Endodermal cell (in vitro differentiated cells): Measurements from ENCODE around the gene UGT3A2. TPM values are rescaled to one million over a fixed set of nuclear protein-coding genes. Genes with fewer than 3 reads are reported as not detected.

Experiments used
- DNase-seq: peaks from one replicate; pipeline ENCODE4 v3.0.0-alpha.2; 2017
- H3K27ac ChIP-seq: 2 replicates; pipeline ENCODE4 v1.5.1; 2013; ENCODE audit warnings: mild to moderate bottlenecking, low read depth, low read length, moderate library complexity
- H3K27me3 ChIP-seq: 2 replicates; pipeline ENCODE4 v1.6.1; 2013; ENCODE audit warnings: mild to moderate bottlenecking, low read length, moderate library complexity; ENCODE audit not compliant: insufficient read depth, control insufficient read depth, poor library complexity, severe bottlenecking
- H3K36me3 ChIP-seq: 2 replicates; pipeline ENCODE4 v1.7.0; 2013; ENCODE audit warnings: mild to moderate bottlenecking, low read length, moderate library complexity; ENCODE audit not compliant: control insufficient read depth, insufficient read depth
- H3K4me1 ChIP-seq: one replicate; pipeline ENCODE4 v1.7.0; 2013; ENCODE audit warnings: low read length; ENCODE audit not compliant: control insufficient read depth, insufficient read depth
- H3K4me3 ChIP-seq: 2 replicates; pipeline ENCODE4 v1.5.1; 2013; ENCODE audit warnings: mild to moderate bottlenecking, low read length, moderate library complexity
- H3K9ac ChIP-seq: 2 replicates; pipeline ENCODE4 v1.6.1; 2013; ENCODE audit warnings: mild to moderate bottlenecking, low read length, moderate library complexity; ENCODE audit not compliant: poor library complexity, severe bottlenecking; ENCODE audit errors: extremely low read depth
- H3K9me3 ChIP-seq: 2 replicates; pipeline ENCODE4 v1.6.1; 2013; ENCODE audit warnings: mild to moderate bottlenecking, low read length, moderate library complexity; ENCODE audit not compliant: control insufficient read depth
- H3K27ac Mint-ChIP-seq: 2 replicates; pipeline ENCODE4 v1.8.0; 2020; ENCODE audit warnings: mixed read lengths
- H3K27me3 Mint-ChIP-seq: 2 replicates; pipeline ENCODE4 v1.8.0; 2021; ENCODE audit warnings: mild to moderate bottlenecking, mixed read lengths; ENCODE audit not compliant: insufficient read depth
- H3K36me3 Mint-ChIP-seq: 2 replicates; pipeline ENCODE4 v1.8.0; 2020; ENCODE audit warnings: low read depth, mixed read lengths
- H3K4me1 Mint-ChIP-seq: 2 replicates; pipeline ENCODE4 v1.8.0; 2020; ENCODE audit warnings: mixed read lengths
- H3K4me3 Mint-ChIP-seq: 2 replicates; pipeline ENCODE4 v1.8.0; 2020; ENCODE audit warnings: mild to moderate bottlenecking, moderate library complexity, mixed read lengths
- H3K9me3 Mint-ChIP-seq: 2 replicates; pipeline ENCODE4 v1.8.0; 2020; ENCODE audit warnings: mild to moderate bottlenecking, mixed read lengths
- WGBS, 2 experiments: methylation state at CpG; one replicate each; pipeline versions ENCODE4 v1.1.5 to v1.1.7; 2013; ENCODE audit warnings: missing lambda C conversion rate in 2 of 2, mixed read lengths in 1 of 2; ENCODE audit not compliant: insufficient coverage in 1 of 2, insufficient read length in 1 of 2; 5-methylcytosine and 5-hydroxymethylcytosine counted together
- long read RNA-seq, 4 experiments: library from polyadenylated mRNA in 2 of 4; library from RNA in 1 of 4; library from capped mRNA in 1 of 4; stranded (forward) in 3 of 4; unstranded in 1 of 4; transcript quantifications; one replicate each; pipeline ENCODE4 v2.0.0, GENCODE V29; 2020 to 2021; ENCODE audit warnings: inconsistent platforms in 1 of 4
- polyA plus RNA-seq, 2 experiments: library from polyadenylated mRNA; stranded (reverse); fragments of 50-300 nt; gene quantifications; one replicate each; pipeline ENCODE4 v1.2.3, GENCODE V29; 2013
- total RNA-seq, 2 donors: library from RNA; stranded (reverse); fragmentation: NEBNext Ultra II Directional in 1 of 2; extraction: Animal tissue kit (Norgen Biotek cat#: 25700) in 1 of 2; gene quantifications; 2 replicates in 1 of 2; 3 replicates in 1 of 2; pipeline ENCODE4 v1.2.1, GENCODE V29; 2021
- TF ChIP-seq, protein P1 (sequence below): fragments of 200-600 bp; sonication (generic); conservative IDR thresholded peaks from 2 replicates; pipeline ENCODE4 v1.5.0; 2021; ENCODE audit warnings: antibody characterized with exemption, mild to moderate bottlenecking

The UGT3A2 gene
- 10 to 100 TPM; 15.5 to 25.3 TPM for total RNA-seq
- 5.1 TPM for polyA plus RNA-seq (2013, experiment 1 of 2)
- polyA plus RNA-seq (2013, experiment 2 of 2) = 6.0 TPM
- long read RNA-seq, experiment 1, transcript UGT3A2-201 (7 exons, 2,355 nt) = major isoform, 5 of 17 reads
- long read RNA-seq, experiment 1, partial matches to known transcripts = 6 of 17 reads
- long read RNA-seq, experiment 1, other reads (novel, unspliced or antisense) = 6 of 17 reads
- long read RNA-seq, experiment 2, transcript UGT3A2-201 (7 exons, 2,355 nt) = major isoform, 44 of 68 reads
- long read RNA-seq, experiment 2, partial matches to known transcripts = 13 of 68 reads
- long read RNA-seq, experiment 2, other reads (novel, unspliced or antisense) = 7 of 68 reads
- long read RNA-seq, experiment 3, transcript UGT3A2-204 (6 exons, 1,924 nt) = minor isoform, 12 of 91 reads
- long read RNA-seq, experiment 3, transcript UGT3A2-201 (7 exons, 2,355 nt) = major isoform, 69 of 91 reads
- long read RNA-seq, experiment 3, partial matches to known transcripts = 6 of 91 reads
- long read RNA-seq, experiment 3, other reads (novel, unspliced or antisense) = 4 of 91 reads
- long read RNA-seq, experiment 4, transcript UGT3A2-201 (7 exons, 2,355 nt) = major isoform, 25 of 51 reads
- long read RNA-seq, experiment 4, partial matches to known transcripts = 21 of 51 reads
- long read RNA-seq, experiment 4, other reads (novel, unspliced or antisense) = 2 of 51 reads

GRCh38 chr5:36066540-36067210, at the start of gene UGT3A2:
Gene UGT3A2 (minus strand): TSS chr5:36066882. CDS start chr5:36066789, 93 bp downstream.
- Histone ChIP-seq H3K9me3 (no peaks in the 10 kb centered on the region), H3K9ac (peak within 1 kb of the TSS; percentile 11), H3K36me3 (no peaks in the 10 kb centered on the region), H3K27ac (no peak within 1 kb of the TSS), H3K4me1 (peaks cover 4% of the 10 kb centered on the region), H3K4me3 (peak within 1 kb of the TSS; percentile 87), H3K27me3 (peaks cover 21% of the 10 kb centered on the region)
- Mint-ChIP-seq H3K36me3 (peaks cover 3% of the 10 kb centered on the region), H3K27me3 (peaks cover 54% of the 10 kb centered on the region), H3K9me3 (peaks cover 5% of the 10 kb centered on the region), H3K4me1 (peaks cover 6% of the 10 kb centered on the region), H3K27ac (peak within 1 kb of the TSS; percentile 90), H3K4me3 (peak within 1 kb of the TSS; percentile 77)
- TF ChIP-seq, protein P1, sequence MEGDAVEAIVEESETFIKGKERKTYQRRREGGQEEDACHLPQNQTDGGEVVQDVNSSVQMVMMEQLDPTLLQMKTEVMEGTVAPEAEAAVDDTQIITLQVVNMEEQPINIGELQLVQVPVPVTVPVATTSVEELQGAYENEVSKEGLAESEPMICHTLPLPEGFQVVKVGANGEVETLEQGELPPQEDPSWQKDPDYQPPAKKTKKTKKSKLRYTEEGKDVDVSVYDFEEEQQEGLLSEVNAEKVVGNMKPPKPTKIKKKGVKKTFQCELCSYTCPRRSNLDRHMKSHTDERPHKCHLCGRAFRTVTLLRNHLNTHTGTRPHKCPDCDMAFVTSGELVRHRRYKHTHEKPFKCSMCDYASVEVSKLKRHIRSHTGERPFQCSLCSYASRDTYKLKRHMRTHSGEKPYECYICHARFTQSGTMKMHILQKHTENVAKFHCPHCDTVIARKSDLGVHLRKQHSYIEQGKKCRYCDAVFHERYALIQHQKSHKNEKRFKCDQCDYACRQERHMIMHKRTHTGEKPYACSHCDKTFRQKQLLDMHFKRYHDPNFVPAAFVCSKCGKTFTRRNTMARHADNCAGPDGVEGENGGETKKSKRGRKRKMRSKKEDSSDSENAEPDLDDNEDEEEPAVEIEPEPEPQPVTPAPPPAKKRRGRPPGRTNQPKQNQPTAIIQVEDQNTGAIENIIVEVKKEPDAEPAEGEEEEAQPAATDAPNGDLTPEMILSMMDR = peak; percentile 27
- DNase-seq = peak; percentile 96
- 1 to 3% methylated on average over 5 to 22 of the region's 22 CpGs for WGBS, 2 experiments

DNA sequence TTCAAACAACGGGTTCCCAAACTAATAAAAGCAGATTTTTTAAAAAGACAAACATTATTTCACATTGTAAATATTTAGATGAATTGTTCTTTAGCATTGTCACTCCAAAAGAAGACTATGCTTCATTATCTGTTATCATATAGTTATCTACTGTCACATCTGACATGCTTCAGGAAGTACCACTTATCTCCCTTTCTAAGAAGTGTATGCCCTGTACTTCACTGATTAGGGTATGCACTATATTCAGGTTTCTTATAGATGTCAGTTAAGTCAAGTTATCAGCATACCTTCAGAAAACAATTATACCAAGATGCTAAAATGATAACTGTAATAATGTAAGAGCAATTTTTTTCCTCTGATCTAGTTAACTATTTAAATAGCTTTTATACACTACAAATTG, 44.6 kb upstream of the UGT3A2 start:
- TF ChIP-seq, protein P1 = no peak
- H3K4me1 ChIP-seq = peaks cover 4% of the 10 kb centered on the region
- peaks cover 11% of the 10 kb centered on the region for H3K36me3 Mint-ChIP-seq
- peaks cover 12% of the 10 kb centered on the region for H3K36me3 ChIP-seq
- DNase-seq = no peak
- no peaks in the 10 kb centered on the region for H3K27me3 ChIP-seq
- H3K9me3 ChIP-seq = peaks cover 8% of the 10 kb centered on the region
- H3K27me3 Mint-ChIP-seq = no peaks in the 10 kb centered on the region
- no peaks in the 10 kb centered on the region for H3K9me3 Mint-ChIP-seq
- WGBS, 2 experiments = 67% methylated on average over 1 of the region's 1 CpG; no CpG with 5 or more reads in 1 of the 2 experiments
- peaks cover 45% of the 10 kb centered on the region for H3K4me1 Mint-ChIP-seq
- H3K9ac ChIP-seq = no peak overlapping the region
- no peak overlapping the region for H3K27ac ChIP-seq
- no peak overlapping the region for H3K27ac Mint-ChIP-seq
- H3K4me3 Mint-ChIP-seq = no peak overlapping the region
- no peak overlapping the region for H3K4me3 ChIP-seq

- WGBS, 2 experiments = 71 to 85% methylated on average over 2 to 3 of the region's 3 CpGs
- TF ChIP-seq, protein P1 = no peak
- no peak overlapping the region for H3K9ac ChIP-seq
Observed at GRCh38 chr5:36108758-36109460, 42.2 kb upstream of the UGT3A2 start.

More at GRCh38 chr5:36108758-36109460, 42.2 kb upstream of the UGT3A2 start:
- Mint-ChIP-seq H3K36me3 (peaks cover 11% of the 10 kb centered on the region), H3K4me3 (no peak overlapping the region), H3K27ac (peak overlapping the region; percentile 11), H3K27me3 (no peaks in the 10 kb centered on the region), H3K9me3 (no peaks in the 10 kb centered on the region), H3K4me1 (peaks cover 41% of the 10 kb centered on the region)
- Histone ChIP-seq H3K27me3 (no peaks in the 10 kb centered on the region), H3K27ac (no peak overlapping the region), H3K9me3 (peaks cover 8% of the 10 kb centered on the region), H3K36me3 (peaks cover 12% of the 10 kb centered on the region), H3K4me1 (peaks cover 4% of the 10 kb centered on the region), H3K4me3 (peak overlapping the region; percentile 69)
- no peak for DNase-seq
